ENCODE results near the gene MAP2K5.

The MAP2K5 gene

GRCh38 chr15:67803299-67803698 is 260.8 kb downstream of the MAP2K5 start:
- no peak overlapping the region for H2AFZ ChIP-seq (ENCODE audit: low read length)
- H3K9me2 ChIP-seq (replicated peaks; ENCODE audit: insufficient read depth, low read length): no peaks in the 10 kb centered on the region
- no peaks in the 10 kb centered on the region for H3K9me3 ChIP-seq (replicated peaks; ENCODE audit: insufficient read depth, low read length)
- no peaks in the 10 kb centered on the region for H3F3A ChIP-seq (ENCODE audit: insufficient read depth, low read length)
- H4K20me1 ChIP-seq (ENCODE audit: insufficient read depth, low read length): no peaks in the 10 kb centered on the region
- TF ChIP-seq EZH2 (optimal IDR thresholded peaks at IDR 0.05; ENCODE audit: low read depth, low read length) (no peak), CTCF (IDR thresholded peaks at IDR 0.05; ENCODE audit: low read length) (no peak), EZH2phosphoT487 (IDR thresholded peaks at IDR 0.05; ENCODE audit: low read length) (no peak)
- H3K79me2 ChIP-seq (ENCODE audit: low read length): no peaks in the 10 kb centered on the region
- DNase-seq: no peak
- no peak overlapping the region for H3K4me2 ChIP-seq (ENCODE audit: low read depth, low read length)
- H3K36me3 ChIP-seq (replicated peaks; ENCODE audit: insufficient read depth, low read length): no peaks in the 10 kb centered on the region
- H3K27ac ChIP-seq (ENCODE audit: low read length): no peak overlapping the region
- no peaks in the 10 kb centered on the region for H3K4me1 ChIP-seq (ENCODE audit: low read length)
- no peak overlapping the region for H3K9ac ChIP-seq (ENCODE audit: low read length)
- H3K4me3 ChIP-seq (ENCODE audit: low read length): no peak overlapping the region
- H3K27me3 ChIP-seq (replicated peaks; ENCODE audit: insufficient read depth, low read length): no peaks in the 10 kb centered on the region

- no peaks in the 10 kb centered on the region for H3F3A ChIP-seq (ENCODE audit: insufficient read depth, low read length)
Measured at GRCh38 chr15:67803996-67804843, 261.7 kb downstream of the MAP2K5 start.

GRCh38 chr15:67805008-67805665 is 262.6 kb downstream of the MAP2K5 start:
- no peaks in the 10 kb centered on the region for H4K20me1 ChIP-seq (ENCODE audit: insufficient read depth, low read length)
- no peaks in the 10 kb centered on the region for H3K9me3 ChIP-seq (replicated peaks; ENCODE audit: insufficient read depth, low read length)
- no peak for TF ChIP-seq EZH2 (optimal IDR thresholded peaks at IDR 0.05; ENCODE audit: low read depth, low read length)
- no peak for TF ChIP-seq CTCF (IDR thresholded peaks at IDR 0.05; ENCODE audit: low read length)
- TF ChIP-seq EZH2phosphoT487 (IDR thresholded peaks at IDR 0.05; ENCODE audit: low read length): no peak
- no peak overlapping the region for H3K4me3 ChIP-seq (ENCODE audit: low read length)
- H3K4me1 ChIP-seq (ENCODE audit: low read length): no peaks in the 10 kb centered on the region
- H3K27me3 ChIP-seq (replicated peaks; ENCODE audit: insufficient read depth, low read length): no peaks in the 10 kb centered on the region
- no peak for DNase-seq
- H3K9ac ChIP-seq (ENCODE audit: low read length): no peak overlapping the region
- H3F3A ChIP-seq (ENCODE audit: insufficient read depth, low read length): no peaks in the 10 kb centered on the region
- H3K36me3 ChIP-seq (replicated peaks; ENCODE audit: insufficient read depth, low read length): no peaks in the 10 kb centered on the region
- no peak overlapping the region for H3K4me2 ChIP-seq (ENCODE audit: low read depth, low read length)
- H3K27ac ChIP-seq (ENCODE audit: low read length): no peak overlapping the region
- no peaks in the 10 kb centered on the region for H3K9me2 ChIP-seq (replicated peaks; ENCODE audit: insufficient read depth, low read length)
- no peaks in the 10 kb centered on the region for H3K79me2 ChIP-seq (ENCODE audit: low read length)
- H2AFZ ChIP-seq (ENCODE audit: low read length): no peak overlapping the region

More at GRCh38 chr15:67803996-67804843, 261.7 kb downstream of the MAP2K5 start:
- no peak for DNase-seq
- Histone ChIP-seq H3K4me1 (ENCODE audit: low read length) (no peaks in the 10 kb centered on the region), H3K36me3 (replicated peaks; ENCODE audit: insufficient read depth, low read length) (no peaks in the 10 kb centered on the region), H3K79me2 (ENCODE audit: low read length) (no peaks in the 10 kb centered on the region), H3K4me3 (ENCODE audit: low read length) (no peak overlapping the region), H3K4me2 (ENCODE audit: low read depth, low read length) (no peak overlapping the region), H3K9ac (ENCODE audit: low read length) (no peak overlapping the region), H4K20me1 (ENCODE audit: insufficient read depth, low read length) (no peaks in the 10 kb centered on the region), H3K9me2 (replicated peaks; ENCODE audit: insufficient read depth, low read length) (no peaks in the 10 kb centered on the region), H3K27me3 (replicated peaks; ENCODE audit: insufficient read depth, low read length) (no peaks in the 10 kb centered on the region), H3K27ac (ENCODE audit: low read length) (no peak overlapping the region), H2AFZ (ENCODE audit: low read length) (no peak overlapping the region), H3K9me3 (replicated peaks; ENCODE audit: insufficient read depth, low read length) (no peaks in the 10 kb centered on the region)
- TF ChIP-seq CTCF (IDR thresholded peaks at IDR 0.05; ENCODE audit: low read length): no peak
- no peak for TF ChIP-seq EZH2 (optimal IDR thresholded peaks at IDR 0.05; ENCODE audit: low read depth, low read length)
- no peak for TF ChIP-seq EZH2phosphoT487 (IDR thresholded peaks at IDR 0.05; ENCODE audit: low read length)

Measured in MM.1S (cell line).